ENCODE measurements around the gene NES.

- TF ChIP-seq CTCF (conservative IDR thresholded peaks at IDR 0.05; ENCODE audit: low read depth in 2 of 2) (no peak), POLR2AphosphoS5 (IDR thresholded peaks at IDR 0.05; ENCODE audit: low read depth) (no peak), EZH2phosphoT487 (IDR thresholded peaks at IDR 0.05; ENCODE audit: unreplicated experiment) (no peak), REST (IDR thresholded peaks at IDR 0.05; ENCODE audit: unreplicated experiment) (no peak), CREB1 (CRISPR knock-in tag; IDR thresholded peaks at IDR 0.05; ENCODE audit: low read depth) (no peak), EZH2 (IDR thresholded peaks at IDR 0.05; ENCODE audit: low read depth, unreplicated experiment) (no peak), JUNB (IDR thresholded peaks at IDR 0.05; ENCODE audit: unreplicated experiment) (no peak), ZNF331 (CRISPR knock-in tag; IDR thresholded peaks at IDR 0.05; ENCODE audit: low read depth) (no peak), STAT1 (IDR thresholded peaks at IDR 0.05; ENCODE audit: unreplicated experiment) (no peak)
Observed at GRCh38 chr1:156689953-156690674, 12.9 kb upstream of the NES start.
